Liver (tissue), 9 donors: ENCODE measurements around the gene SNAI3. TPM values are rescaled to one million over a fixed set of nuclear protein-coding genes. Genes with fewer than 3 reads are reported as not detected.

Experiments used
- DNase-seq: peaks from one replicate; pipeline ENCODE4 v3.0.0-alpha.2; 2017; ENCODE audit warnings: low spot score
- H3K27ac ChIP-seq, 2 donors: one replicate each; pipeline ENCODE4 v1.7.0; 2013; ENCODE audit warnings: inconsistent platforms in 2 of 2, low read length in 2 of 2, control low read depth in 1 of 2, low read depth in 1 of 2, mild to moderate bottlenecking in 1 of 2
- H3K27me3 ChIP-seq, 4 donors: one replicate each; pipeline versions ENCODE4 v1.6.1 to v1.7.0; 2013; ENCODE audit warnings: low read length in 3 of 4, inconsistent platforms in 1 of 4, mild to moderate bottlenecking in 1 of 4, moderate library complexity in 1 of 4; ENCODE audit not compliant: control insufficient read depth in 4 of 4, insufficient read depth in 4 of 4
- H3K36me3 ChIP-seq, 4 donors: one replicate each; pipeline versions ENCODE4 v1.6.1 to v1.7.0; 2013; ENCODE audit warnings: low read length in 3 of 4, mild to moderate bottlenecking in 3 of 4, low read depth in 1 of 4, moderate library complexity in 1 of 4; ENCODE audit not compliant: control insufficient read depth in 4 of 4, insufficient read depth in 3 of 4
- H3K4me1 ChIP-seq, 4 donors: one replicate each; pipeline versions ENCODE4 v1.6.1 to v1.7.0; 2013; ENCODE audit warnings: low read length in 3 of 4, mild to moderate bottlenecking in 3 of 4, moderate library complexity in 1 of 4; ENCODE audit not compliant: control insufficient read depth in 4 of 4, insufficient read depth in 4 of 4
- H3K4me3 ChIP-seq, 3 donors: one replicate each; pipeline versions ENCODE4 v1.6.1 to v1.7.0; 2013; ENCODE audit warnings: low read length in 3 of 3, control low read depth in 1 of 3, low read depth in 1 of 3, mild to moderate bottlenecking in 1 of 3
- H3K9ac ChIP-seq, 2 donors: one replicate each; pipeline ENCODE4 v1.7.0; 2013; ENCODE audit warnings: low read length in 2 of 2, mild to moderate bottlenecking in 2 of 2, moderate library complexity in 2 of 2, control low read depth in 1 of 2, low read depth in 1 of 2
- H3K9me3 ChIP-seq, 4 donors: one replicate each; pipeline versions ENCODE4 v1.6.1 to v1.7.0; 2013; ENCODE audit warnings: low read length in 3 of 4; ENCODE audit not compliant: control insufficient read depth in 4 of 4
- EGR1 ChIP-seq, 2 donors: IDR thresholded peaks; 2 replicates each; pipeline ENCODE4 v1.6.1; 2016 to 2018; ENCODE audit warnings: antibody characterized with exemption in 2 of 2, low read depth in 2 of 2
- FOXA1 ChIP-seq: IDR thresholded peaks from 2 replicates; pipeline ENCODE4 v1.6.1; 2016; ENCODE audit warnings: antibody characterized with exemption
- GABPA ChIP-seq, 2 donors: IDR thresholded peaks in 1 of 2; conservative IDR thresholded peaks in 1 of 2; 2 replicates each; pipeline ENCODE4 v1.6.1; 2016; ENCODE audit warnings: antibody characterized with exemption in 2 of 2, mild to moderate bottlenecking in 1 of 2, moderate library complexity in 1 of 2
- HNF4A ChIP-seq, 2 donors: conservative IDR thresholded peaks; 2 replicates each; pipeline ENCODE4 v1.6.1; 2016; ENCODE audit warnings: antibody characterized with exemption in 2 of 2, mild to moderate bottlenecking in 2 of 2
- HNF4G ChIP-seq: IDR thresholded peaks from 2 replicates; pipeline ENCODE4 v1.6.1; 2016; ENCODE audit warnings: antibody characterized with exemption
- JUND ChIP-seq, 2 donors: IDR thresholded peaks; 2 replicates each; pipeline ENCODE4 v1.6.1; 2016; ENCODE audit warnings: antibody characterized with exemption in 2 of 2
- NR2F2 ChIP-seq: IDR thresholded peaks from 2 replicates; pipeline ENCODE4 v1.6.1; 2016; ENCODE audit warnings: antibody characterized with exemption
- RAD21 ChIP-seq, 2 donors: IDR thresholded peaks; 2 replicates each; pipeline ENCODE4 v1.6.1; 2016; ENCODE audit warnings: antibody characterized with exemption in 2 of 2, mild to moderate bottlenecking in 2 of 2
- RXRA ChIP-seq, 2 donors: IDR thresholded peaks; 2 replicates each; pipeline ENCODE4 v1.6.1; 2017 to 2018; ENCODE audit warnings: antibody characterized with exemption in 2 of 2, mild to moderate bottlenecking in 1 of 2
- TAF1 ChIP-seq: conservative IDR thresholded peaks from 2 replicates; pipeline ENCODE4 v1.6.1; 2016; ENCODE audit warnings: antibody characterized with exemption, mild to moderate bottlenecking
- YY1 ChIP-seq: IDR thresholded peaks from 2 replicates; pipeline ENCODE4 v1.6.1; 2016; ENCODE audit warnings: antibody characterized with exemption, mild to moderate bottlenecking
- WGBS: extraction: QIAGEN DNeasy Blood & Tissue Kit; methylation state at CpG from one replicate; pipeline ENCODE4 v1.1.7; 2013; 5-methylcytosine and 5-hydroxymethylcytosine counted together
- polyA plus RNA-seq, 2 donors: library from polyadenylated mRNA; stranded (reverse) in 1 of 2; unstranded in 1 of 2; fragments of 200-250 nt in 1 of 2; fragments of >200 nt in 1 of 2; fragmentation: Nextera tagmentation in 1 of 2; extraction: Ambion mirVana in 1 of 2; gene quantifications; one replicate each; pipeline versions ENCODE4 v1.2.1 to v1.2.3, GENCODE V29; 2013 to 2015
- total RNA-seq, 2 donors: library from RNA; depleted of rRNA; stranded (reverse); fragments of >200 nt; gene quantifications; one replicate each; pipeline ENCODE4 v1.2.3, GENCODE V29; 2014
- TF ChIP-seq, protein P1 (sequence below): IDR thresholded peaks from 2 replicates; pipeline ENCODE4 v1.6.1; 2016; ENCODE audit warnings: antibody characterized with exemption
- TF ChIP-seq, protein P2 (sequence below): IDR thresholded peaks from 2 replicates; pipeline ENCODE4 v1.6.1; 2016; ENCODE audit warnings: antibody characterized with exemption
- TF ChIP-seq, protein P3 (sequence below): fragments of 150-350 bp; IDR thresholded peaks from 2 replicates; pipeline ENCODE4 v1.5.1; 2017; ENCODE audit warnings: improper control_type of control experiment, low read depth, low read length; ENCODE audit not compliant: missing input control
- TF ChIP-seq, protein P4 (sequence below): IDR thresholded peaks from 2 replicates; pipeline ENCODE4 v1.6.1; 2016; ENCODE audit warnings: antibody characterized with exemption
- donor health status: healthy.
- donor health status: healthy.
- donor health status: healthy.
- donor health status: healthy.
- donor health status: healthy.

The SNAI3 gene
- total and polyA plus RNA-seq, 4 donors = 0.05 to 0.48 (median 0.20) TPM

DNA sequence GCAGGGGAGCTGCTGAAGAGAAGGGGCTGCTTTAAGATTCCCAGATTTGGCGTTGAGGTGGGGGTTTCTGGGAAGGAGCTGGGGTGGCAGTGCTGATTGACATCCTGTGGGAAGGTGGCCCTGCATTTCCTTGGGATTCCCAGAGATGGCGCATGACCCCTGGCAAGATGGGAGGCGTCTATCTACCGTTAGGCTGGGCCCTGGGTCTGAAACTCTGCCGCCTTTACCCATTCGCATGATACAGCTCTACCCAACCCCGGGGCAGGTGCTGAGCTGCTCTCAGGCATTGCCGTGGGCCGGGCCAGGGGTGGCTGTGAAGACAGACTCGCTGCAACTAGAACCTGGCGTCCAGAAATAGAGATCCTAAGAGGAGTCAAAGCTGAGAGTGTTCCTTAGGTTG is 13.5 kb downstream of the SNAI3 start:
- TF ChIP-seq GABPA (IDR thresholded peaks at IDR 0.05 in 1 of 2, conservative IDR thresholded peaks at IDR 0.05 in 1 of 2) (no peak), FOXA1 (no peak), YY1 (no peak), JUND (IDR thresholded peaks at IDR 0.05) (no peak), HNF4G (no peak), HNF4A (conservative IDR thresholded peaks at IDR 0.05) (no peak), NR2F2 (no peak), EGR1 (IDR thresholded peaks at IDR 0.05; ENCODE audit: low read depth in 2 of 2) (no peak)
- TF ChIP-seq, protein P1, sequence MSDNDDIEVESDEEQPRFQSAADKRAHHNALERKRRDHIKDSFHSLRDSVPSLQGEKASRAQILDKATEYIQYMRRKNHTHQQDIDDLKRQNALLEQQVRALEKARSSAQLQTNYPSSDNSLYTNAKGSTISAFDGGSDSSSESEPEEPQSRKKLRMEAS = no peak
- TF ChIP-seq, protein P2, sequence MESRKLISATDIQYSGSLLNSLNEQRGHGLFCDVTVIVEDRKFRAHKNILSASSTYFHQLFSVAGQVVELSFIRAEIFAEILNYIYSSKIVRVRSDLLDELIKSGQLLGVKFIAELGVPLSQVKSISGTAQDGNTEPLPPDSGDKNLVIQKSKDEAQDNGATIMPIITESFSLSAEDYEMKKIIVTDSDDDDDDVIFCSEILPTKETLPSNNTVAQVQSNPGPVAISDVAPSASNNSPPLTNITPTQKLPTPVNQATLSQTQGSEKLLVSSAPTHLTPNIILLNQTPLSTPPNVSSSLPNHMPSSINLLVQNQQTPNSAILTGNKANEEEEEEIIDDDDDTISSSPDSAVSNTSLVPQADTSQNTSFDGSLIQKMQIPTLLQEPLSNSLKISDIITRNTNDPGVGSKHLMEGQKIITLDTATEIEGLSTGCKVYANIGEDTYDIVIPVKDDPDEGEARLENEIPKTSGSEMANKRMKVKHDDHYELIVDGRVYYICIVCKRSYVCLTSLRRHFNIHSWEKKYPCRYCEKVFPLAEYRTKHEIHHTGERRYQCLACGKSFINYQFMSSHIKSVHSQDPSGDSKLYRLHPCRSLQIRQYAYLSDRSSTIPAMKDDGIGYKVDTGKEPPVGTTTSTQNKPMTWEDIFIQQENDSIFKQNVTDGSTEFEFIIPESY = no peak
- no peak overlapping the region for H3K9ac ChIP-seq
- no peak for DNase-seq
- no peak overlapping the region for H3K27ac ChIP-seq
- no peaks in the 10 kb centered on the region for H3K4me1 ChIP-seq
- WGBS = 83% methylated on average over 11 of the region's 11 CpGs
- H3K27me3 ChIP-seq = no peaks in the 10 kb centered on the region
- H3K4me3 ChIP-seq = no peak overlapping the region
- peaks cover 0 to 8% (median 1%) of the 10 kb centered on the region in 4 donors for H3K36me3 ChIP-seq
- H3K9me3 ChIP-seq = no peaks in the 10 kb centered on the region

DNA sequence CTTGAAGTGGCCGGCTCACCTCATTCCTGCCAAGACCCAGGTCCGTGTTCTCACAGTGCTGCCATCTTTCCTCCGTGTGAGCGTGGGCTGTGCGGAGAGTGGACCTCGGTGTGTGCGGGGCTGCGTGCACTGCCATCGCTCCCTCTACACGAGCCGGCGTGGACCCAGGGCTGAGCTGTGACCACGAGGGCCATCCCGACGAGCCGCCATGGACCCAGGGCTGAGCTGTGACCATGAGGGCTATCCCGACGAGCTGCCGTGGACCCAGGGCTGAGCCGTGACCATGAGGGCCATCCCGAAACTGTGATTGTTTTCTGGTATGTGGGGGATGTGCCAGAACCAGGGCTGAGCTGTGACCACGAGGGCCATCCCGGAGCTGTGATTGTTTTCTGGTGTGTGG is 14.5 kb downstream of the SNAI3 start:
- Histone ChIP-seq H3K4me1 (no peaks in the 10 kb centered on the region), H3K36me3 (peaks cover 0 to 8% (median 1%) of the 10 kb centered on the region in 4 donors), H3K9ac (no peak overlapping the region), H3K27me3 (no peaks in the 10 kb centered on the region), H3K4me3 (no peak overlapping the region), H3K9me3 (no peaks in the 10 kb centered on the region), H3K27ac (no peak overlapping the region)
- TF ChIP-seq EGR1 (IDR thresholded peaks at IDR 0.05; ENCODE audit: low read depth in 2 of 2) (no peak), RXRA (IDR thresholded peaks at IDR 0.05) (no peak)
- TF ChIP-seq, protein P2 = no peak
- TF ChIP-seq, protein P1 = no peak
- WGBS = 94% methylated on average over 23 of the region's 23 CpGs
- DNase-seq = no peak

DNA sequence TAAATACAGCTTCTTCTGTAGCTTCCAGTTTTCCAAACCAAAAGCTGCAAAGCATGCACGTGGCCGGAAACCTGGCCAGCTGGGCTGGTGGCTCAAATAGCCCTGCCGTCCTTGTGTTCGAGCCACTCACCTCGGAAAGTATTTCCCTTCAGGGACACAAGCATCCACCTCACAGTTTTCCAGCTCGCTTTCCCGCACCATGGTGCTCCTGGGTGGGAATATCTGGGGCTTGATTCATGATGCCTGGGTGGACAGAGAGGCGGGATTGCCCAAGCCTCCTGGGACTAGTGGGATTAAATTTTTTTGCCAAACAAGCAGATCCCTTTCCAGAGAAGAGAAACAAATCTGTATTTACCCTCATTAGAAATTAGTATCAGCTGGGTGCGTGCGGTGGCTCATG is 16.3 kb downstream of the SNAI3 start:
- Histone ChIP-seq H3K4me1 (peaks cover 2 to 8% (median 7%) of the 10 kb centered on the region in 4 donors), H3K27me3 (no peaks in the 10 kb centered on the region), H3K9ac (no peak overlapping the region), H3K9me3 (no peaks in the 10 kb centered on the region), H3K4me3 (no peak overlapping the region), H3K36me3 (peaks cover 0 to 8% (median 1%) of the 10 kb centered on the region in 4 donors), H3K27ac (no peak overlapping the region)
- WGBS = 91% methylated on average over 10 of the region's 10 CpGs
- DNase-seq = no peak
- TF ChIP-seq TAF1 = no peak
- TF ChIP-seq RAD21 (IDR thresholded peaks at IDR 0.05) = no peak
- TF ChIP-seq, protein P3, sequence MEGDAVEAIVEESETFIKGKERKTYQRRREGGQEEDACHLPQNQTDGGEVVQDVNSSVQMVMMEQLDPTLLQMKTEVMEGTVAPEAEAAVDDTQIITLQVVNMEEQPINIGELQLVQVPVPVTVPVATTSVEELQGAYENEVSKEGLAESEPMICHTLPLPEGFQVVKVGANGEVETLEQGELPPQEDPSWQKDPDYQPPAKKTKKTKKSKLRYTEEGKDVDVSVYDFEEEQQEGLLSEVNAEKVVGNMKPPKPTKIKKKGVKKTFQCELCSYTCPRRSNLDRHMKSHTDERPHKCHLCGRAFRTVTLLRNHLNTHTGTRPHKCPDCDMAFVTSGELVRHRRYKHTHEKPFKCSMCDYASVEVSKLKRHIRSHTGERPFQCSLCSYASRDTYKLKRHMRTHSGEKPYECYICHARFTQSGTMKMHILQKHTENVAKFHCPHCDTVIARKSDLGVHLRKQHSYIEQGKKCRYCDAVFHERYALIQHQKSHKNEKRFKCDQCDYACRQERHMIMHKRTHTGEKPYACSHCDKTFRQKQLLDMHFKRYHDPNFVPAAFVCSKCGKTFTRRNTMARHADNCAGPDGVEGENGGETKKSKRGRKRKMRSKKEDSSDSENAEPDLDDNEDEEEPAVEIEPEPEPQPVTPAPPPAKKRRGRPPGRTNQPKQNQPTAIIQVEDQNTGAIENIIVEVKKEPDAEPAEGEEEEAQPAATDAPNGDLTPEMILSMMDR = no peak
- TF ChIP-seq, protein P1 = no peak
- TF ChIP-seq EGR1 (IDR thresholded peaks at IDR 0.05; ENCODE audit: low read depth in 2 of 2) = no peak
- TF ChIP-seq, protein P2 = no peak
- no peak for TF ChIP-seq NR2F2
- TF ChIP-seq YY1 = no peak
- no peak for TF ChIP-seq JUND (IDR thresholded peaks at IDR 0.05)
- TF ChIP-seq, protein P4, sequence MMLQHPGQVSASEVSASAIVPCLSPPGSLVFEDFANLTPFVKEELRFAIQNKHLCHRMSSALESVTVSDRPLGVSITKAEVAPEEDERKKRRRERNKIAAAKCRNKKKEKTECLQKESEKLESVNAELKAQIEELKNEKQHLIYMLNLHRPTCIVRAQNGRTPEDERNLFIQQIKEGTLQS = no peak
- TF ChIP-seq HNF4G = no peak
